DOHH2 (cell line): ENCODE results near the gene ZNF577.

ENCODE experiments used
- H3F3A ChIP-seq: fragments of 200-600 bp; sonication (generic), shearing (Covaris generic); 2 replicates; pipeline ENCODE4 v1.6.0; 2016; ENCODE audit warnings: antibody characterized with exemption, mild to moderate bottlenecking; ENCODE audit not compliant: control insufficient read depth, insufficient read depth
- H3K27ac ChIP-seq: fragments of 200-600 bp; sonication (generic); 2 replicates; pipeline ENCODE4 v1.5.1; 2014; ENCODE audit warnings: low read depth, mild to moderate bottlenecking, low read length, moderate library complexity
- H3K27me3 ChIP-seq: fragments of 200-600 bp; sonication (generic); 2 replicates; pipeline ENCODE4 v1.6.1; 2014; ENCODE audit warnings: mild to moderate bottlenecking, low read length, mixed read lengths; ENCODE audit not compliant: control insufficient read depth
- H3K36me3 ChIP-seq: fragments of 200-600 bp; sonication (generic); 2 replicates; pipeline ENCODE4 v1.6.1; 2014; ENCODE audit warnings: mild to moderate bottlenecking, low read length, moderate library complexity, mixed read lengths; ENCODE audit not compliant: control insufficient read depth
- H3K4me1 ChIP-seq: fragments of 200-600 bp; sonication (generic); 2 replicates; pipeline ENCODE4 v1.6.1; 2014; ENCODE audit warnings: mild to moderate bottlenecking, low read length, mixed read lengths; ENCODE audit not compliant: control insufficient read depth
- H3K4me2 ChIP-seq: fragments of 200-600 bp; sonication (generic); 2 replicates; pipeline ENCODE4 v1.6.0; 2014; ENCODE audit warnings: mild to moderate bottlenecking, low read length, moderate library complexity
- H3K4me3 ChIP-seq: fragments of 200-600 bp; sonication (generic); 2 replicates; pipeline ENCODE4 v1.5.1; 2014; ENCODE audit warnings: mild to moderate bottlenecking, low read length, mixed read lengths
- H3K79me2 ChIP-seq: fragments of 200-600 bp; sonication (generic); 2 replicates; pipeline ENCODE4 v1.6.1; 2014; ENCODE audit warnings: mild to moderate bottlenecking, low read length, mixed read lengths; ENCODE audit not compliant: control insufficient read depth
- H3K9me2 ChIP-seq: fragments of 200-600 bp; sonication (generic); replicated peaks from 2 replicates; pipeline ENCODE4 v1.6.1; 2014; ENCODE audit warnings: mild to moderate bottlenecking, low read length, mixed read lengths; ENCODE audit not compliant: control insufficient read depth
- H3K9me3 ChIP-seq: fragments of 200-600 bp; sonication (generic); 2 replicates; pipeline ENCODE4 v1.6.1; 2014; ENCODE audit warnings: antibody characterized with exemption, low read length, mixed read lengths; ENCODE audit not compliant: control insufficient read depth, insufficient read depth
- H4K20me1 ChIP-seq: fragments of 200-600 bp; sonication (generic); 2 replicates; pipeline ENCODE4 v1.6.0; 2014; ENCODE audit warnings: low read depth, mild to moderate bottlenecking, antibody characterized with exemption, low read length, moderate library complexity; ENCODE audit not compliant: control insufficient read depth, insufficient read depth
- CTCF ChIP-seq: fragments of 200-600 bp; sonication (generic); IDR thresholded peaks from one replicate; pipeline ENCODE4 v1.5.1; 2014; ENCODE audit warnings: antibody characterized with exemption, mild to moderate bottlenecking, low read depth, low read length; ENCODE audit not compliant: poor library complexity, severe bottlenecking
- EZH2phosphoT487 ChIP-seq: fragments of 200-600 bp; sonication (generic); IDR thresholded peaks from 2 replicates; pipeline ENCODE4 v1.6.1; 2017; ENCODE audit warnings: borderline replicate concordance, mild to moderate bottlenecking, antibody characterized with exemption, low read length, moderate library complexity, mixed read lengths

Gene ZNF577

DNA sequence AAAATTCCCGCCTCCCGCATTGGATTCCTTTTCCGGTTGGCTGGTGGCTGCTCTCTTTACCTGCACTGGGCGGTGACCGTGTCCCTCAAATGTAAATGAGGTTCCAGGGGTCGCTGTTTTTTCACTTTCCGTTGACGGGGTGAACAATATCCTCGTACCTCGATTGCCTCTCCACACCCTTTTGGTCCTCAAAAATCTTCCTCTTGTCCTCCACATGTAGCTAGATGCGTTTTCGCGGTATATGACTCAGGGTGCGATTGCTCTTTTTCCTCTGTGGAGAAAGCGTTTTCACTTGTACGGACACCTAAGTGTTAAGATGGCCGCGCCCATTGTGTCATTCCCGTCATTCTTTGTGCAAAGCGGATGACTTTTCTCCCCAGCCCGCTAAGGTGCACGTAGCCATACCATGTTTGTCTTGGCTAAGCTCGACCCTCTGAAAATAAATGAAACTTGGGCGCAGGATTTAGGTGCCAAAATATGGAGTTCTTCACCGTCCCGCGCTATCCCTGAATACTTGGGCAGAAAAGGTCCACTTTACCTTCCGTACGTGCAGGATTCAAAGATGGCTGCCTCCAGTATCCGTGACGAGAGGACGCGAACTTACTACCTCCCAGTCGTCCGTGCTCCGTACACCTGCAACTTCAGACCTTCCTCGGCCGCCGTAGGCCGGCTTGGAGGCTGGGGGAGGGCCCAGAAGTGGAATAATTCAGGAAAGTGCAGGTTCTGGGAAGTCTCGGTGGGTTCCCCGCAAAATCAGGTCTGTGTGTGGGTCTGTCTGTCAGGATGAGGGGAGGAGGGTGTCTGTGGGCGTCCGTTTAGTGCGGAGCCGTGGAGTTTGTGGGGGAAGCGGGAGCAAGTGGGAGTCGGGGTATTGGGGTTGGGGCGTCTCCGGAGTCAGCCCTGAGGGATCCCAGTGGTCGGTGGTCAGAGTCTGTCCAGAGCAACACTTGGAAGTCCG, 39.3 kb upstream of the ZNF577 start, which contains the start of gene ZNF613:
TSS of gene ZNF613 (plus strand) at position 689 of the 958 bp plus-strand sequence. CDS start 8,749 bp downstream, outside the sequence.
- peak within 1 kb of the TSS; percentile 49 for H3K27ac ChIP-seq
- peaks cover 5% of the 10 kb centered on the region for H3K36me3 ChIP-seq
- H3F3A ChIP-seq: no peaks in the 10 kb centered on the region
- H3K4me2 ChIP-seq: peak within 1 kb of the TSS; percentile 90
- H4K20me1 ChIP-seq: no peaks in the 10 kb centered on the region
- H3K4me3 ChIP-seq: peak within 1 kb of the TSS; percentile 91
- no peaks in the 10 kb centered on the region for H3K9me2 ChIP-seq
- peaks cover 38% of the 10 kb centered on the region for H3K9me3 ChIP-seq
- H3K79me2 ChIP-seq: peaks cover 4% of the 10 kb centered on the region; the same call in 1 of the 2 replicates
- TF ChIP-seq CTCF (peak; percentile 26), EZH2phosphoT487 (no peak)
- no peaks in the 10 kb centered on the region for H3K27me3 ChIP-seq
- peaks cover 6% of the 10 kb centered on the region for H3K4me1 ChIP-seq

DNA sequence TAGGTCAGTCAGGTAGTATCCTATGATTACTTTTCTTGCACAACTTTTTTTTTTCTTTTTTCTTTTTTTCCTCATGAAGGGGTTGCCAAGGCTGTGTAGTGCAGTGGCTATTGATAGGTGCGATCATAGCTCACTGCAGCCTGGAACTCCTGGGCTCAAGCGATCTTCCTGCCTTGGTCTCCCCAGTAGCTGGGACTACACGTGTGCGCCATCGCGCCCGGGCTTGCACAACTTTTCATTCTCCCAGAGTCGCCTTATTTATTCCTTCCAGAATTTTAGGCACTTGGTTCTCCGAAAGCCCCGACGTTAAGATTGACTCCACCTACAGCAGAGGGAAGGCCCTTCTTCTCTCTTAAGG, 38.7 kb upstream of the ZNF577 start:
- peak overlapping the region; percentile 91 for H3K4me3 ChIP-seq
- H3K9me3 ChIP-seq: peaks cover 44% of the 10 kb centered on the region
- no peaks in the 10 kb centered on the region for H4K20me1 ChIP-seq
- H3K4me1 ChIP-seq: peaks cover 6% of the 10 kb centered on the region
- TF ChIP-seq EZH2phosphoT487: no peak
- no peak for TF ChIP-seq CTCF
- no peak overlapping the region for H3K27ac ChIP-seq
- peaks cover 4% of the 10 kb centered on the region; the same call in 1 of the 2 replicates for H3K79me2 ChIP-seq
- no peaks in the 10 kb centered on the region for H3K27me3 ChIP-seq
- H3F3A ChIP-seq: no peaks in the 10 kb centered on the region
- H3K36me3 ChIP-seq: peaks cover 5% of the 10 kb centered on the region
- no peaks in the 10 kb centered on the region for H3K9me2 ChIP-seq
- peak overlapping the region; percentile 90 for H3K4me2 ChIP-seq

DNA sequence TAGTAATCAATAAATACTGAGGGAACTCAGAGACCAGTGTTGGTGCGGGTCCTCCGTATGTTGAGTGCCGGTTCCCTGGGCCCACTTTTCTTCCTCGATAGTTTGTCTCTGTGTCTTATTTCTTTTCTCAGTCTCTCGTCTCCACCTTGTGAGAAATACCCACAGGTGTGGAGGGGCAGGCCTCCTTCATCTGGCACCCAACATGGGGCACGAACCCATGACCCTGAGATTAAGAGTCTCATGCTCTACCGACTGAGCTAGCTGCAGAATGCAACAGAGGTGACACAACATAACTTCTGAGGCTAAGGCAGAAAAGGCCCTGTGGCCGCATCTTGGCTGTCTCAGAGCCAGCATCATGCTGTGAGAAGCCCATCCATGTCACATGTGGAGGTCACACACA, 34.2 kb upstream of the ZNF577 start:
- Histone ChIP-seq H3K9me3 (peaks cover 58% of the 10 kb centered on the region), H4K20me1 (no peaks in the 10 kb centered on the region), H3K4me2 (no peak overlapping the region), H3K79me2 (no peaks in the 10 kb centered on the region), H3K36me3 (no peaks in the 10 kb centered on the region), H3K9me2 (no peaks in the 10 kb centered on the region), H3K27ac (no peak overlapping the region), H3K4me3 (no peak overlapping the region), H3K27me3 (no peaks in the 10 kb centered on the region), H3F3A (no peaks in the 10 kb centered on the region), H3K4me1 (peaks cover 6% of the 10 kb centered on the region)
- TF ChIP-seq CTCF (no peak), EZH2phosphoT487 (no peak)
